Activated T-helper 2 cell treated with anti-CD3 and anti-CD28 coated beads, Interferon-gamma antibody, Interleukin-2, Interleukin-4, amounts not matched to agents 10 μg/mL and 5 μg/mL and 100 μg/mL, durations not matched to agents 14 hours and 24 hours and 36 hours (primary cell): ENCODE results near the gene PHPT1. TPM values are rescaled to one million over a fixed set of nuclear protein-coding genes. Genes with fewer than 3 reads are reported as not detected.
"Not testable (repeated sequence)": the region's sequence is repeated elsewhere in the genome, so short reads cannot be mapped to it uniquely, and the experiment has no call there.

Source experiments
- DNase-seq: peaks from one replicate; pipeline ENCODE4 v3.0.0; 2021; ENCODE audit warnings: low spot score
- H3K27ac Mint-ChIP-seq: one replicate; pipeline ENCODE4 v1.8.0; 2021; ENCODE audit warnings: mixed read lengths
- H3K27me3 Mint-ChIP-seq: one replicate; pipeline ENCODE4 v1.8.0; 2021; ENCODE audit warnings: low read depth, mixed read lengths
- H3K36me3 Mint-ChIP-seq: one replicate; pipeline ENCODE4 v1.8.0; 2021; ENCODE audit warnings: low read depth, mixed read lengths
- H3K4me1 Mint-ChIP-seq: one replicate; pipeline ENCODE4 v1.8.0; 2021; ENCODE audit warnings: low read depth, mixed read lengths
- H3K4me3 Mint-ChIP-seq: one replicate; pipeline ENCODE4 v1.8.0; 2021; ENCODE audit warnings: low read depth, mild to moderate bottlenecking, moderate library complexity, mixed read lengths
- H3K9me3 Mint-ChIP-seq: one replicate; pipeline ENCODE4 v1.8.0; 2021; ENCODE audit warnings: mixed read lengths
- intact Hi-C: fragments of 100-400 bp; cut with micrococcal nuclease; formaldehyde crosslinking; loops from one replicate; pipeline ENCODE4 v1.15.1; 2023
- total RNA-seq: library from RNA; stranded (reverse); gene quantifications from 2 replicates; pipeline ENCODE4 v1.2.3, GENCODE V29; 2022

The PHPT1 gene
- total RNA-seq, 1 donor from 2014 or later, result 127 TPM

DNA sequence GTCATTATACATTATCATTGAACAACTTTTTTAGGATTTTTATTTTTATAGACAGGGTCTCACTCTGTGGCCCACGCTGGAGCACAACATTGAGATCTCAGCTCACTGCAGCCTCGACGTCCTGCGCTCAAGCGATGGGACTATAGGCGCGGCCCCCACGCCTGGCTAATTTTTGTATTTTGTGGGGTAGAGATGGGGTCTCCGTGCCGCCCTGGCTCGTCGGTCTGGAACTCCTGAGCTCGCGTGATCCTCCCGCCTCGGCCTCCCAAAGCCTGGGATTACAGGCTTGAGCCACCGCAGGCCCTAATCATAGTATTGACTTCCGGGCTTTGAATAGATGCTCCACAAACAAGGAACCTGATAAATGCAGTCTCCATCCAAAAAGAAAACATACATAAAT is 18.3 kb downstream of the PHPT1 start:
- peaks cover 13% of the 10 kb centered on the region for H3K9me3 Mint-ChIP-seq
- H3K4me1 Mint-ChIP-seq, result peaks cover 9% of the 10 kb centered on the region
- H3K27ac Mint-ChIP-seq, result peak overlapping the region; percentile 49
- intact Hi-C loops, result no loop called here
- DNase-seq, result no peak
- peak overlapping the region; percentile 57 for H3K4me3 Mint-ChIP-seq
- H3K36me3 Mint-ChIP-seq, result peaks cover 24% of the 10 kb centered on the region
- H3K27me3 Mint-ChIP-seq, result no peaks in the 10 kb centered on the region

DNA sequence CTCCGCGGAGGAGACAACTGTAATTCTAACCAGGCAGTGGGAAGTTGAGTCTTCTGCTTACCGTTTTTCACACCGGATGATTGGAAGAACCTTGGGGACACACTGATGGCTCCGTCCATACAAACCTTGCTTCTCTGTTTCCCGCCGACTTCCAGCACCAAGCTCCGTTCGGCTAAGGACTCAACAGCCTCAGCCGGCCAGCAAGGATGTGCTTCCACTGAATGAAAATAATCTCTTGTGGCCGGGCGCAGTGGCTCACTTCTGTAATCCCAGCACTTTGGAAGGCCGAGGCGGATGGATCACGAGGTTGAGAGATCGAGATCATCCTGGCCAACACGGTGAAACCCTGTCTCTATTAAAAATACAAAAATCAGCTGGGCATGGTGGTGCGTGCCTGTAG is 18.7 kb downstream of the PHPT1 start:
- DNase-seq, result no peak
- intact Hi-C loops, result no loop called here
- Mint-ChIP-seq H3K27me3 (no peaks in the 10 kb centered on the region), H3K27ac (no peak overlapping the region), H3K4me3 (peak overlapping the region; percentile 57), H3K9me3 (peaks cover 17% of the 10 kb centered on the region), H3K4me1 (peaks cover 9% of the 10 kb centered on the region), H3K36me3 (peaks cover 24% of the 10 kb centered on the region)

DNA sequence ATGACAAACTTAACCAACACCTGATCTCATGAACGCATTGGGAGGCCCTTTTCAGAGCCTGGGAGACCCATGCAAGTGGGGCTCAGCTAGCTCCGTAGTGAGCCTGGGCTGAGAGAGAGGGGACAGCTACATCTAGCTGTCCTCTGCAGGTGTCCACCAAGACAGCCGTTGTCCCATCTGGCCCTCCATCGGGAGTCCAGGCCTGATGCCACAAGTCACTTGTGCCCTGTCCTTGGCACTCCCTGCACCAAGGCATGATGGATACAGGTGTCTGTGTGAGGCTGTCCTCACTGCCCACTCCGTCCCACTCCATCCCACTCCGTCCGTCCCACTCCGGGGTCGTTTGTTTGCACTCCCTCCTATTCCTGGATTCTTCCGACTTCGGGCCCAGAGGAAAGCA is 19.4 kb downstream of the PHPT1 start:
- peaks cover 9% of the 10 kb centered on the region for H3K4me1 Mint-ChIP-seq
- DNase-seq, result no peak
- H3K27ac Mint-ChIP-seq, result peak overlapping the region; percentile 16
- peaks cover 17% of the 10 kb centered on the region for H3K36me3 Mint-ChIP-seq
- intact Hi-C loops, result no loop called here
- peaks cover 17% of the 10 kb centered on the region for H3K9me3 Mint-ChIP-seq
- no peaks in the 10 kb centered on the region for H3K27me3 Mint-ChIP-seq
- H3K4me3 Mint-ChIP-seq, result peak overlapping the region; percentile 49

GRCh38 chr9:136869611-136870010 is 20.4 kb downstream of the PHPT1 start:
- H3K27ac Mint-ChIP-seq, H3K4me1 Mint-ChIP-seq, H3K36me3 Mint-ChIP-seq, intact Hi-C loops, H3K4me3 Mint-ChIP-seq, H3K27me3 Mint-ChIP-seq, DNase-seq: not testable (repeated sequence)
- H3K9me3 Mint-ChIP-seq, result peaks cover 17% of the 10 kb centered on the region

DNA sequence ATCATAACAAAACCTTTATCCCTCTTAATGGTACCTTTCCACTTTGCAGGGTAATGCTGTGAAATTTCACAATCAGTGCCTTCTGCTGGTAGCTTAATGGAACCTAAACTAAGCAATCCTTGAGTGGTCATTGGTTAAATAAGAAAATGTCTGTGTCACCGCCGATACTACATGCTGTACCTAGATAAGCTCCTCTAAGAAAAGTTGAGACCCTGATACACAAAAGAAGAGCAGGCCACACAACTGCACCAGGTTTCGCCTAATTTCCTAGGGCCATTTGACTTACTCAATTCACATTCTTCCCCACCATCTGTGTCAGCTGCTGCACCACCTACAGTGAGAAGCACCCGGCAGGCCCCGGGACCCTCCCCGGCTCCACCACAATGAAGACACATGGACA is 25.9 kb downstream of the PHPT1 start:
- no peak overlapping the region for H3K4me3 Mint-ChIP-seq
- H3K4me1 Mint-ChIP-seq, result peaks cover under 1% of the 10 kb centered on the region
- H3K36me3 Mint-ChIP-seq, result no peaks in the 10 kb centered on the region
- intact Hi-C loops, result no loop called here
- H3K27ac Mint-ChIP-seq, result no peak overlapping the region
- no peaks in the 10 kb centered on the region for H3K27me3 Mint-ChIP-seq
- H3K9me3 Mint-ChIP-seq, result peaks cover 17% of the 10 kb centered on the region
- DNase-seq, result no peak

GRCh38 chr9:136876476-136876875 is 27.3 kb downstream of the PHPT1 start:
- intact Hi-C loops, result no loop called here
- no peaks in the 10 kb centered on the region for H3K36me3 Mint-ChIP-seq
- no peak overlapping the region for H3K4me3 Mint-ChIP-seq
- no peaks in the 10 kb centered on the region for H3K27me3 Mint-ChIP-seq
- peaks cover 13% of the 10 kb centered on the region for H3K9me3 Mint-ChIP-seq
- no peak overlapping the region for H3K27ac Mint-ChIP-seq
- DNase-seq, result no peak
- H3K4me1 Mint-ChIP-seq, result peaks cover 6% of the 10 kb centered on the region

- no peaks in the 10 kb centered on the region for H3K9me3 Mint-ChIP-seq
- intact Hi-C loops, result no loop called here
- DNase-seq, result no peak
- peaks cover 27% of the 10 kb centered on the region for H3K4me1 Mint-ChIP-seq
- H3K4me3 Mint-ChIP-seq, result no peak overlapping the region
- peaks cover 14% of the 10 kb centered on the region for H3K36me3 Mint-ChIP-seq
- peak overlapping the region; percentile 94 for H3K27ac Mint-ChIP-seq
- no peaks in the 10 kb centered on the region for H3K27me3 Mint-ChIP-seq
Measured at GRCh38 chr9:136880651-136881050, 31.4 kb downstream of the PHPT1 start.

GRCh38 chr9:136881691-136882108 is 32.5 kb downstream of the PHPT1 start:
- Mint-ChIP-seq H3K9me3 (no peaks in the 10 kb centered on the region), H3K27me3 (no peaks in the 10 kb centered on the region), H3K27ac (peak overlapping the region; percentile 94), H3K36me3 (peaks cover 14% of the 10 kb centered on the region), H3K4me3 (peak overlapping the region; percentile 77), H3K4me1 (peaks cover 27% of the 10 kb centered on the region)
- peak; percentile 63 for DNase-seq
- intact Hi-C loops, result loop anchor here (1.0 kb wide), 2 partner anchors 15 to 21 kb away; partner anchors contain the start of gene EDF1

GRCh38 chr9:136882109-136882946 is 33.1 kb downstream of the PHPT1 start:
- H3K27me3 Mint-ChIP-seq, result no peaks in the 10 kb centered on the region
- intact Hi-C loops, result loop anchor here (1.0 kb wide), 2 partner anchors 16 to 20 kb away; partner anchors contain the start of gene EDF1
- H3K4me1 Mint-ChIP-seq, result peaks cover 27% of the 10 kb centered on the region
- peak; percentile 86 for DNase-seq
- peak overlapping the region; percentile 94 for H3K27ac Mint-ChIP-seq
- peak overlapping the region; percentile 77 for H3K4me3 Mint-ChIP-seq
- H3K9me3 Mint-ChIP-seq, result no peaks in the 10 kb centered on the region
- H3K36me3 Mint-ChIP-seq, result peaks cover 18% of the 10 kb centered on the region

DNA sequence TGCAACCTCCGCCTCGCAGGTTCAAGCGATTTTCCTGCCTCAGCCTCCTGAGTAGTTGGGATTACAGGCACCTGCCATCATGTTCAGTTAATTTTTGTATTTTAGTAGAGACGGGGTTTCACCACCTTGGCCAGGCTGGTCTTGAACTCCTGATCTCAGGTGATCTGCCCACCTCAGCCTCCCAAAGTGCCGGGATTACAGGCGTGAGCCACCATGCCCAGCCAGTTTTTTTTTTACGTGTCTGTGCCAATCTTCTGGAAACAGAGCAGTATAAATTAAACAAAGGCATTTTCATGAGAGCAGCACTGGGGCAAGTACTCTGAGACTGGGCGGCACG is 33.7 kb downstream of the PHPT1 start:
- peaks cover 27% of the 10 kb centered on the region for H3K4me1 Mint-ChIP-seq
- intact Hi-C loops, result loop anchor here (1.0 kb wide), 2 partner anchors 17 to 19 kb away; partner anchors contain the start of gene EDF1
- not testable (repeated sequence) for H3K27me3 Mint-ChIP-seq, DNase-seq, H3K9me3 Mint-ChIP-seq
- H3K4me3 Mint-ChIP-seq, result peak overlapping the region; percentile 77
- H3K27ac Mint-ChIP-seq, result peak overlapping the region; percentile 94
- H3K36me3 Mint-ChIP-seq, result peaks cover 21% of the 10 kb centered on the region

DNA sequence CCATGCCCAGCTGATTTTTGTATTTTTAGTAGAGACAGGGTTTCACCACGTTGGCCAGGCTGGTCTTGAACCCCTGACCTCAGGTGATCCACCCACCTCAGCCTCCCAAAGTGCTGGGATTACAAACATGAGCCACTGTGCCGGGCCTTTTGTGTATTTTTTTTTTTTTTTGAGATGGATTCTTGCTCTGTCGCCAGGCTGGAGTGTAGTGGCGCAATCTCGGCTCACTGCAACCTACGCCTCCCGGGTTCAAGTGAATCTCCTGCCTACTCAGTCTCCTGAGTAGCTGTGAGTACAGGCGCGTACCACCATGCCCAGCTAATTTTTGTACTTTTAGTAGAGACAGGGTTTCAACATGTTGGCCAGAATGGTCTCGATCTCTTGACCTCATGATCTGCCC is 34.5 kb downstream of the PHPT1 start:
- intact Hi-C loops, result not testable (repeated sequence)

DNA sequence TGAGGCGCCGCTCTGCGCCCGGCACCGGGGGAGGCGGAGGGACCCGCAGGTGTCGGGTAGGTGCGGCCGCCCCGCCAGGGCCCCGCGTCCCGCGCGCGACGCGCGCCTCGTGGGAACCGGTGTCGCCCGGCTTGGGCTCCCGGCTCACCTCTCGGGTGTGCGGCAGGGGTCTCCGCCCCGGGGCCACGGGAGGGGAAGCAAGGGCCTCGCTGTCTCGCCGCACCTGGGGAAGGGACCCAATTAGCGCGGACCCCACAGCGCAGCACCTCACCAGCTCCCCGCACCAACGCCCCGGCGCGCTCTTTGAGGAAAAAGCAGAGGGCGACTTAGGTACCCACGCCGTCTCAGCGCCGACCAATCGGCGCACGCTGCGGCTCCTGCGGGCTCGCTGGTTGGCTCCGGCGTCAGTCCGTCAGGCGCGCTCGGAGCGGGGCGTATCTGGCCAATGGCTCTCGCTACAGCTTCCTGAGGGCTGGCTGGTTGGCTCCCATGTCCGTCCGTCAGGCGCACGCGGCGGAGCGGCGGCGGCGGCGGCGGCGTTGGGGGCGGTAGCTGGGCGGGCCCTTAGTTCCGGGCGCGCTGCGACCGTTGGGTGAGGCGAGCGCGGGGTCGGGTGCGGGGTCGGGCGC is 36.9 kb downstream of the PHPT1 start, which contains the start of gene TRAF2:
Gene TRAF2, plus strand, starts transcription at position 567 of the 629 bp plus-strand sequence. CDS start 12,225 bp downstream, outside the sequence.
- Mint-ChIP-seq H3K36me3 (peaks cover 35% of the 10 kb centered on the region), H3K27me3 (no peaks in the 10 kb centered on the region), H3K9me3 (no peaks in the 10 kb centered on the region), H3K27ac (peak within 1 kb of the TSS; percentile 87), H3K4me1 (peaks cover 30% of the 10 kb centered on the region), H3K4me3 (peak within 1 kb of the TSS; percentile 97)
- DNase-seq, result peak; percentile 99
- intact Hi-C loops, result loop anchor here (1.0 to 2.0 kb wide), 3 partner anchors 16 to 59 kb away; partner anchors contain the start of genes C8G, FBXW5 and PHPT1

More for the DNA sequence above, 34.5 kb downstream of the PHPT1 start:
- H3K36me3 Mint-ChIP-seq, result peaks cover 21% of the 10 kb centered on the region
- not testable (repeated sequence) for H3K27me3 Mint-ChIP-seq, H3K9me3 Mint-ChIP-seq, DNase-seq
- H3K4me3 Mint-ChIP-seq, result peak overlapping the region; percentile 8
- peak overlapping the region; percentile 94 for H3K27ac Mint-ChIP-seq
- peaks cover 33% of the 10 kb centered on the region for H3K4me1 Mint-ChIP-seq
